Measurements from ENCODE around the gene ANO10.

Gene ANO10

DNA sequence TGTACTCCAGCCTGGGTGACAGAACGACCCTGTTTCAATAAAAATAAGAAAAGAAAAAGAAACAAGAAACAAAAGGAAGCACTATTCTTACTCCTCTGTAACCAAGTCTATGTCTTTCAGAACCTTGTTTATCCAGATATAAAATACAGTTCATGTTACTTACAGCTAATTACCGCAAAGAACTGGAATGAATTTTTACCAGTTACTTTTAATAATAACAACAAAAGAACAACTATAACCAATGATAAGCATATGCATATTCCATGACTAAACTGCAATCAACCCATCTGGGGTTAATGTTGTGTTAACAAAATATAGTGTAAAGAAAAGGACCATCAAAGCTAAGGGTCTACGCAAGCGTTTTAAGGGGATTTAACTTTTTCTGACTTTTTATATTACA is 212.3 kb downstream of the ANO10 start:
- no peak for DNase-seq

DNA sequence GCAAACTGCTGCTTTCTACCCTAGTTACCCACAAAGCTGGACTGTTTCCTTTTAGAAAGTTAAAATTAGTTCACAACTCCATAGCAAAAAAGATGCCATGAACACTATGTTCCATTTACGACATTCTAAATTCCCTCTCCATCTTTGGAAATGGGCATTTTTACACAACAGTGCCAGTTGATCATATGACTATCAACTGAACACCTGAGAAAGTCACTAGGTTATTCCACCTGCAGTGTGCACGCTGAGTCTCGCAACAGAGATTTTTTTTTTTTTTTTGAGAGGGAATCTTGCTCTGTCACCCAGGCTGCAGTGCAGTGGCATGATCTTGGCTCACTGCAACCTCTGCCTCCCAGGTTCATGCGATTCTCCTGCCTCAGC is 215.2 kb downstream of the ANO10 start:
- DNase-seq: no peak

DNA sequence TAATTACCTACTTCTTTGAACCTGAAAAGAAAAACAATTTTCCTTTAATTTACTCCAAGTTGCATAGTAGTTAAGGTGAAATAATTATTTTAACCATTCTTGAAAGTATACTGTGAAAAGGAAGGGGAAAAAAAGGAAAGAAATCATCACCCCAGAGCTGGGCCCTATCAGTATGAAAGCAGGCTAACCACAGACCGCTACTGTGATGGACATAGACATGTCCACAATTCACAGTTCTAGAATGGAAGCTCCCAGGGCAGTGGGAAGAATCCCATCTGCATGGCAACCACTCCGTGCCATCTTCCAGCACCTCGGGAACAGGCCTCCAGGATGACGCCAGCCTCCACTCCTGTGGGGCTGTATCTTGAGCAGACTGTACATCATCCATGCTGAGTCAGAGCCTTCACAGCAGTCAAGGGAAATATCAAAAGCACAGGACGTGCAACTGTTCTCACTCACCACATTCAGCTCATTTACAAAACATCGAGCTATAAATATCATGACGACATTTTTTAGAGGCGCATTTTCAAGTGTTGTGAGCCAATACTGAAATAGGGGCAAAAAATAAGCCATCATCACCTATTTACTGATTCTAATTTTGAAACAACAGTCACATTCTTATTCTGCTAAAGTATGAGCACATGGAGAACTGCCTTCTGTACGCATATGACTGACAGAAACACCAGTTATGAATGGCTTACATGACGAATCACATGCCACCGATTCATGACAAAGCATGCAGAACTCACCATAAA is 215.7 kb downstream of the ANO10 start:
- no peak for DNase-seq

DNA sequence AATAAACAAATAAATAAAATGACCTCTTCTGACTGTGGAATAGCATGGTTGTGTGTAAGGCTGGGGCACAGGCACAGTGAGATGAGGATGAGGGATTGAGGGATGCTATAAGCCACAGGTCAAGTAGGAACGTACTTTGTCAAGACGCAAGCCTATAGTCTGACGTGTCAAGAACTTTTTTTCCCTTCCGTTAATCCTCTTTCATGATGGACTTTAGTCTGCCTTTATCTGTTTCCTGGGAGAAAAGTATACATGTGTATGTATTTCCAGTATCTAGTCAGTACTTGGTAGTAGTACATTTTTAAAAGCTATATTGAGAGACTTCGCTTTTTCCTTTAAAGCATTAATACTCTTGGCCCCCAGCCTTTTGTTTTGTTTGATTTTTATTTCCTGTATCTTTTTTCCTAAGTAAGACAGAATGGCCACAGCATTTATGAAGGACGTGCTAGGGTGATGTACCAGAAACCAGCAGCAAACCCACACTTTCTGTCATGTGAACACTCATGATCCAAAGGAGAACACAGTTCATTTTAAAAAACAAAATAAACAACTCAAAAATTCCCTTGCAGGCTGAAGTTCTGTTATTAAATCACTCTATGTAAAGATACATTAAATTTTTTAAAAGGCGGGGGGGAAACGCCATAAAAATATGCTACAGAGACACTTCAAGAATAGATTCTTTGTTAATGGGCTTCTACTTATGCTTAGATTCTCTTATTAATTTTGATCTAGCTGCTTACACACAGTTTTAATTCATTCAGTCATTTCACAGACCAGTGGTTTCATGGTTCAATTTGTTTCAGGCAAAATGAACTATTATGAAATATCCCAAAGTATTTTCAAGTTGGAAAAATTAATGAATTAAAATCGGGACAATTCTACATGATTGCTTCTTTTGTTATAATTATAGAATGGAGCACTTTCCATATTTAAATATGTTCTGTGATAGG is 220.8 kb downstream of the ANO10 start:
- DNase-seq: no peak

DNA sequence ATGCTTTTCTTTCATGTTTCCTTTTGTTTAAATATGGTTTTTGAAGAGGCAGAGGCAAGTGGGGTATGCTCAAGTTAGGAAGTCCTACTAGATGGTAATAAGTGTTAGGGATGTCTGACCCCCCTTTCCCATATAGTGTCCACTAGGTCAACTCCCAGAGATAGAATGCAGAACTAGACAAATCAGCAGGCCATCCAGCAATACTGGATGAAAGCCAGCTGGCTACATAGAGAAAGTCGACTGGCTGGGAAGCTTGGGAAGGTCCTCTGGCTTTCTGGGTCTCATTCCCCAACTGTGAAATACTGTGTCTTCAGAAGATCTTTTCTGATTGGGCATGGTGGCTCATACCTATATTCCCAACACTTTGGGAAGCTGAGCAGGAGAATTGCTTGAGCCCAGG is 221.6 kb downstream of the ANO10 start:
- DNase-seq: no peak

DNA sequence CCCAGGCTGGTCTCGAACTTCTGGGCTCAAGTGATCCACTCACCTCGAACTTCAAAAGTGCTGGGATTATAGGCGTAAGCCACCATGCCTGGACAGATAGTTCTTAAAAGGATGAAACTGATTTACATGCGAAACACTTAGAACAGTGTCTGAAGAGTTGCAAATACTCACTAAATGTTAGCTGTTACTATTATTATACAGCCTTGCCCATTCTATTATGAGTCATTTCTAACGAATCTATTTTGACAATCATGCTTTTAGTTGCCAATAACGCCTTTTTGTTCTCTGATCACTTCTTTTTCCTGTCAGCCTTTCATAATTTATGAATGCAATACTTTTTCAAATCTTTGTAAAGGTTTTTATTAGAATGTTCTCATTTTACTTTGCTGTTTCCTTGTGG is 222.8 kb downstream of the ANO10 start:
- no peak for DNase-seq

DNA sequence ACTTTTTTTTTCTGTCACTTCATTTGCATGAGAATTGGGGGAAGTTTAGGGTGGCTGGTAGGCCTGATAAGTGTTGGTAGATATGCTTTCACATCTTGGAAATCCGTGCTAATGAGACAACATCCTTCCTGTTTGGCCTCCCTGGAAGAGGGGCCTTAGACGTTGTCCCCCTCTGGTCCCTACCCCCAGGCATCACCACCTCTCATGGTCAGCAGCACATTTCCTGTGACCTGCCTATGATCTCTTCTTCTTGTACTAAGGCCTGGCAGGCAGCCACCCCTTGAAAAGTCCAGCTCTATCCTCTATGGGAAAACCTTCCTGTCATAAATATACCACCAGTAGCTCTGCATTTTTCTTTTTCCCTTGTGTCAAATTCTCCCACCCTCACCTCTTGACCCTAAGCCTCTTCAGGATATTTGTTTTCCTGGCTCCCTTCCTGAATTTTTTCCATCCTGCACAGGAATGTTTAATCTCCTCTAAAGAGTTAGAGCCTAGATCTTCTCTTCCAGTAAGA is 227.7 kb downstream of the ANO10 start:
- no peak for DNase-seq

DNA sequence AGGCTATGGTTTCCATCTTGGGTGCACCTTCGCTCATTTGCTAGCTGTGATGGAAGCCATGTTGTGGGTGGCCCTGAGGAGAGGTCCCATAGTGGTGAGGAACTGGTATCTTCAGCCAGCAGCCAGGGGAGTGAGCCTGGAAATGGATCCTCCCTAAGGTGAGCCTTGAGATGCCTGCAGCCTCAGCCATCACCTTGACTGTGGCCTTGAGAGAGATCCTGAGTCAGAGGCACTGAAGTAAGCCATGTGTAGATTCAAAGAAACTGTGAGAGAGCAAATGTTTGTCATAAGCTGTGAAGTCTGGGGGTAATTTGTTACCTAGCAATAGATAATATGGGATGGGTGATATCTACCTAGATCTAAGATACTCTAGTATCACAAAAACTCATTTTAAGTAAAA is 230.2 kb downstream of the ANO10 start:
- no peak for DNase-seq

DNA sequence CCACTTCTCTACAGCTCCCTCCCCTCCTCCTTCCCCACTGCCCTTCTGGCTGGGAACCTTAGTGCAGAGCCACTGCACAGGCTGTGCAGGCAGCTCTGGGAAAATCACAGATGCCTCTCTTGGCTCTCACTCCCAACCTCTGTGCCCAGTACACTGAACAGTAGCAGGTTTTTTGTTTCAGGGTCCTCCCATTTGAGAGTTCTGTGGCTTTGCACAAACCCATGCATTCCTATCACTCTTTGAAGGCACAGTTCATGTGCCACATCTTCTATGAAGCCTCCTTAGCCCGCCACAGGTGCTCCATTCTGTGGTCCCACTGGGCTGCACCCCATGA is 231.6 kb downstream of the ANO10 start:
- DNase-seq: no peak

DNA sequence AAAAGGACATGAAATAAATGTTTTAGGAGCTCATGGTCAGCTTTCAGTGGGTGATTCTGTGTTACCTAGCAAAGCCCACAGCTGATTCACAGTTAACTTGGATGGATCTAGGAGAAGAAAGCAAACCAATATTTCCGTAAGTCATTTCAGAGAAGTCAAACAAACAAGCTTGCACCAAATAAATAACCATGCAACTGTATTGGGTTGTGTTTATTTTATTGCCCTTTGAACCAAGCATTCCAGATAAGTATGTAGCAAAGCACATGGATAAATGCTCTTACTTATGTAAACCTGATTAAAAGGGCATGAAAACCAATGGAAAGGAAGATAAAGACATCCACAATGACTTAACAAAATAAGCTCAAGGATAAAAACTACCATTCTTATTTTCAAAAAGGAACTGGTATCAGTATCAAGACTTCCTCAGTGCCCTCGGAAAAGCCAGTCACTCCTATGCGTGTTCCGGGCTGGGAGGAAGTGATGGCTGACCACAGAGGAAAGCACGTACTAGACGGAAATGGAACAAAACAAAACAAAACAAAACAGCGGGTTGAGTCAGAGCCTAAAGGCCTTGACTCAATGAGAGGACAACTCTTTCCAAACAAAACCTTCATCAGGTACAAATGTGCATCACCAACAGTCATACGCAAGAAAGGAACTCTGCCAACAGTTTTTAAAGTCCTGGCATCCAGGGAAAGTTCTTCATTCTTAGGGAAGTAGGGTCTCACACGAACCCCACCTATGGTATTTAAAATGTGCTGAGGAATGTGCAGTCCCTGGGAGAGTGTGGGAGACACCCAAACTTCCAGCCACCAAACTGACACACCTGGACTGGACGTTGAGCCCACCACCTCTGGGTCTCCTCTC is 232.2 kb downstream of the ANO10 start:
- no peak for DNase-seq

DNA sequence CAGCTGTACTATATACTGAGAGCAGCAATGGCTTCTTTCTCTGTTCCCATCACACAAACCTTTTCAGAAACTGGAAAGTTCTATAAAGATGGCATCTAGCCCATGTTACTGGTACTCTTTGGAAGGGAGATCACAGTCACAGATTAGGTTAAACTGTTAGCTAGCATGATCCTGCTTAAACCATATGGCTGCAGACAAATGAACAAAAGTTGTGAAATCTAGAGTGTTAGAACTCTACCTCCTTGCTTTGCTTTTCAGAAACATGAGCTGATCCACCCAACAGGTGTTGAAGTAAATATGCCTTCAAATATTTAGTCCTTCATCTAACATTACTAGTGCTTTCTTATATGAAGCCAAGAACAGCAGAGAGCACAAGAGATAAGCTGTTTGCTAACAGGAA is 232.9 kb downstream of the ANO10 start:
- no peak for DNase-seq

DNA sequence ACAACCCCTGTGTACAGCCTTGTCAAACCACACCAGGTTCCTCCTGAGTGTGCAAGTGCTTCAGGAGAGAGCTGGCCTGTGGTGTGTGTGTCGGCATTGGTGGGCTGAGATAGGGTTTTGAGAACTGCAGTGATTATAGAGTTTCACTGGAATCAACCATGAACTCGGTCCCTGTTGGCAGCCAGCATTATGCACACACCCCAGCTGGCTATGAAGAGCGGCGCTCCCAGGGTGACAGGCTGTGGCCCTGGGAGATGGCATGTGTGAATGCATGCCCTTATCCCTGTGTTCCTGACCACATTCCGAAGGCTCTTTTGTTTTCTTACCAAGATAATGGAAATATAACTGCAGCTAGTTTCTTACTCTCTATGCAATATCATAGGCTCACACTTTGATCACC is 233.6 kb downstream of the ANO10 start:
- no peak for DNase-seq

DNA sequence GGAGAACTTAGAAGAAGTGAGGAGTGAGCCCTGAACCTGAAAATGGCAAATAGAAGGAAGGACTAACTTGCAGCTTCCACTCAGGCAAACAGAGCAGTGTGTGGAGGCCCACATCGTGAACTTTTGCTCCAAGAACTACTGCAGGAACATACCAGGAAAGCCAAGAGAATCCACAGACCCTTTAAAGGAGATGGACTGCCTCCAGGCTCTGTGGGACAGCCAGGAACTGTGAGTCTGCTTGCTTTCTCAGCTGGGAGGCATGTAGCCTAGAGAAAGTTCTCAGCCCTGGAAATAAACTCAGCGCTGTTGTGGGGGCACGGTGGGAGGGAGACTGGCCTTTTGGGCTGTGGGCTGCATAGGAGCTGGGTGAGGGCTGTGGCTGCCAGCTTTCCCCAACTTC is 242.5 kb downstream of the ANO10 start:
- DNase-seq: no peak

DNA sequence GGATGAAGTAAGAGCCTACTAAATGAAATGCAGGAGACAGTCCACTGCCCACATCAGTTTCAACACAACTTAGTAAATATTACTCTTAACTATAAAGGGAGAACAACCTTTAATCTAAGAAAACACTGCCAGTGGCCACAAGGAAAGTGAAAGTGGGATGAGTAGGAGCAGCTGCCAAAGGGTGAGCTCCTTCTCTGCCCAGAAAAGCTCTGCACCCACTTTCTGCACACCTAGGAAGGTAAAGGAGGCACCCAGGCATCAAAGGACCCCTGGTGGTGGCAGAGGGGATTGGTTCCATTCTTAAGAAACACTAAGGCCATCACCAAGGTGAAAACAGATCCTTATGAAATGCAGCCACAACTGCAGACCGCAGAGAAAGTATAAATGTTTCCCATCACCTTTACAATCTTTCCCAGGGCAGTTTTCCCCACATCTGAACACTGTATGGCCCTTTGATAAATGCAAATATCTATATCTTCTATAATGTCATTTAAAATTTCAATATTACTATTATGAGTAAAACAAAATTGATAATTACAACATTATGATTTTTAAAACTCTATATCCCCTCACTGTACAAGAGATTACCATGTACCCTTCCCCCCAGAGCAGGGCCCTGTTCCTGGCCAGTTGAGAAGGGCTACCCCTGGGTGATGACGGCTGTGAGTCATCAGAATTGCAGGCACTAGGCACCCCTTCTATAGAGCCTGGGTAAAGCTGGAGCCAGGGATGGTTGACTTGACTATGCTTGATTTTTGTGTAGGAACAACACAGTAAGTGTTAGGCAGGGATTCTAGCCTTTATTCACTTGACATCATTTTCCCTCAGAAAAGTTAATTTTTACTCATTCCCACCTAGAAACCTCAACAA is 243.5 kb downstream of the ANO10 start:
- no peak for DNase-seq

DNA sequence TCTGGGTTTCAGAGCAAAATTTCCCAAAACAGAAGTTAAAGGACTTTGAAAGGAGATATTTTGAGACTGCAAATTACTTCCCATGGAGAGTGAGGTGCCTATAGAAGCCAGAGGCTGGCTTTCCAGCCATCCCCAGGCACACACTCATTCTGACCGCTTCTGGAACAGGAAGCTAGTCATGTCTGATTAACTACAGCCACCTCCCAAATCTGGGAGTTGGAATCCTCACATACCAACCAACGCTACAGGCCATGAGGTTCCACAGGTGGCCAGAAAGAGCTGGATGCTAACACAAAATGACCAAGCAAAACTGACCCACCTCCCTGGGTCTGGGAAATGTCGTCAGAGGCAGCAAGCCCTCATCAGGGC is 248.3 kb downstream of the ANO10 start:
- DNase-seq: no peak

DNA sequence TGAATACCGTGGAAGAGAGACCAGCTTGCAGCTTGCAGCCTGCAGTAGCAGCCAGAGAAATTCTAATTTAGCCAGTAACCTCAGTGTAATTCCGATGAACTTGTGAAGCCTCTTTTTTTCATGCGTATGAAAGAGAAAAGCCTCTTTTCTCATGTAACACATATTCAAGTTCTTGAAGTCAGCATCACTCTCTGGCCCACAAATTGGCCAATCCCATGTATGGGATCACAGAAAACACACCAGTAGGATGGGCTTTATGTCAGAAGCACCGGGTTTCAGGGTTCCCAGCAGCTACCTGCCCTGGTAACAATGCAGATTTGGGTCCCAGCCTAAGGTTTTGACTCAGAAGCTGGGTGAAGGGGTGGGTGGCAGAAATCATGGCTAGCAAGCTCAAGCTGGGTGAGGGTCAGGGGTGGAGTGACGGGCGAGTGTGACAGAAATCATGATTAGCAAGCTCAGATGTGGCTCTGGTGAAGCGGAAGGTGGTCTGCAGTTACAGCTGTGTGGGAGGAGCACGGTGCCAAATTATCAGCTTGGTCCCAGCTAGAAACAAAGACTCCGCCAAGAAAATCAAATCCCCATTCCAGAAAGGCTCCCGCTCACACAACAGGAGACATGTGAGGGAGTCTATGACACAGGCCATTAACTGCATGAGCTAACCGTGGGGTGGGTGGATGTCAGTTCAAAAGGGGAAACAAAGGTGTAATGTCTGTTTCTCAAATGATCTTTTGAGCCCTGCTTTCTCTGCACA is 248.8 kb downstream of the ANO10 start:
- DNase-seq: no peak

DNA sequence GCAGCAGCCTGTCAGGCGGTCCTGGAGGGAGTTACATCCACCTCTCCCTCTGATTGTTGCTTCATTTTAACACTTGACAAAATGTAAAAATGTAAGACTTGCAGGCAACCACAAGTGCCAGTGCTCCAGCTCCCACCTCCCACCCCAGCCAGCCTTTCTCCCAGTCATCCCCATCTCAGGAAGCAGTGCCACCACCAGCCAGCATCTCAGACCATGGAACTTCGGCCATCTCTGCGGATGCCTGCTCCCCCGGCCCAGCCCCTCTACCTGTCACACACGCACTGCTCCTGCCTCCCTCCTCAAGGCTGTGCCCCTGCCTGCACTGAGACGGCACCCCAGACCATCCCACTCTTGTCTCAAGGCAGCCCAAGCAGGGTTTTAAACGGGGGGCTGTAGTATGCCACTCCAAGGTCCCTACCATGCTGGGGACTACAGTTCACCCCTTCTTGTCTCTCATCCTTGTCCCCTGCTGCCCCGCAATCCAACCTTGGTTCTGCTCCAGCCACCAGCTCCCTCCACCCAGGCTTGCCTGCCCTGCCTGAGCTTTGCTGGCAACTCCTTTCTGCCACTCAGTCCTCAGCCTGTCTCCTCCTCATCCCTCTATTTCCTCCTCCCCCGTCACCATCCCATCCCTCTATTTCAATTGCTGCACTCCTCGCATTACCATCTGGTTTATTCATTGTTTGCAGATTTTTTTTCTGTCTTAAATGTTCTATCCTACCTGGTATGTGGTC is 249.6 kb downstream of the ANO10 start:
- DNase-seq: no peak

DNA sequence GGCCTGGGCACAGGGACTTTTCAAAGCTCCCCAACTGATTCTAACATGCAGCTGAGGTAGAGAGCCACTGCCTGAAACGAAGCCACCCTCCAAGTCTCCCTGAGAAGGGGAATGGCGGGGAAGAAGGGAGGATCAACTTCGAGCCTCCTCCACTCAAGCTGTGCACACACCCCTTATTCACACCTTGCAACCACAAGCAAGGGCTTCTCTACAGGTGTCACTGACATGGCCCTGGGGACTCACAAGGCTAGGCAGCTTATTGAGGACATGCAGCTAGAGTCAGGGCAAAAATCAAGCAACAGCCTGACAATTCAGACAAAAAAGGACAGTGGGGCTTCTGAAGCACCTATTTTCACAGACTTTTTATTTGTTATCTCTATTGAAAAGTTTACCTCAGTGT is 250.3 kb downstream of the ANO10 start:
- DNase-seq: no peak

DNA sequence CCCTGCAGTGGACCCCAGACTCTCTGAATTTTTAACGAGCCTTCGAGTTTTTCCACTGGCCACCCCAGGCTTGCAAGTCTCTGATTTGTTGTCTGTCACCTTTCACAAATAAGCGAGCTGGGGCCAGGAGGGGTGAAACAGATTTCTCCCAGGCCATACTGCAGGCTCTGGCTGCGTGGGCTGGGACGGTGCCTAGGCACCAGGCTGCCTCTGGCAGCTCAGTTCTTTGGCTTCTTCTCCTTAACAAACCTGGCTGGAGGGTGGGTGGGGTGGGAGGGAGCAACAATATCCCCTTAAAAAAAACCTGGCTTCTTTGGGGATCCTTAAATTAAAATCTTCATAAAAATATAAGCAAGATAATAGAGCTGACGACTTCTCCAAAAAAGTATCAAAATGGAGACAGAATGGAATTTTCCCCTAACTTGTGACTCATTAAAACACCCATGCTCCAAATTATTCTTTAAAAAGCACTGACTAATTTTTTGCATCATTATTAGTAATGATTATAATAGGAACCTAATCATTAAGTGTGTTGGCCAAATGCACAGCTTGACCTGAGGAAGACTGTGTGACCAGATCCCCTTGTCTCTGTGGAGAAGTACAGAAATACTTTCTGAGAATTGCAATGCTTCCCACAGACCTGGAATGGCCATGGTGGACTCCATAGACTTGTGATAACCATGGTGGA is 251.4 kb downstream of the ANO10 start:
- no peak for DNase-seq

All from NCI-H1436 (cell line).